H9 (cell line): Measurements from ENCODE around the gene COL4A4. TPM values are rescaled to one million over a fixed set of nuclear protein-coding genes. Genes with fewer than 3 reads are reported as not detected.
A peak's percentile ranks its signal among the peaks of the same experiment; 100 is the strongest.

Source experiments
- DNase-seq: peaks from one replicate; pipeline ENCODE4 v3.0.0-alpha.2; 2017
- H2AFZ ChIP-seq: one replicate; pipeline ENCODE4 v1.6.1; 2013; ENCODE audit warnings: mild to moderate bottlenecking, low read length, control low read depth, moderate library complexity
- H2AK5ac ChIP-seq: 2 replicates; pipeline ENCODE4 v1.6.1; 2013; ENCODE audit warnings: low read length, control low read depth, mixed read lengths; ENCODE audit not compliant: insufficient read length
- H2BK120ac ChIP-seq: one replicate; pipeline ENCODE4 v1.6.1; 2013; ENCODE audit warnings: low read depth, mild to moderate bottlenecking, low read length, control low read depth, inconsistent platforms; ENCODE audit not compliant: poor library complexity, severe bottlenecking
- H2BK12ac ChIP-seq: 2 replicates; pipeline ENCODE4 v1.6.1; 2013; ENCODE audit warnings: low read length, control low read depth, mixed read lengths, low read depth; ENCODE audit not compliant: insufficient read length
- H2BK15ac ChIP-seq: 2 replicates; pipeline ENCODE4 v1.6.1; 2013; ENCODE audit warnings: low read depth, low read length, control low read depth
- H2BK20ac ChIP-seq: one replicate; pipeline ENCODE4 v1.6.1; 2013; ENCODE audit warnings: low read depth, mild to moderate bottlenecking, low read length, control low read depth, inconsistent platforms; ENCODE audit not compliant: poor library complexity, severe bottlenecking
- H2BK5ac ChIP-seq: 2 replicates; pipeline ENCODE4 v1.6.1; 2013; ENCODE audit warnings: low read length, control low read depth, mixed read lengths; ENCODE audit not compliant: insufficient read length
- H3K14ac ChIP-seq: 2 replicates; pipeline ENCODE4 v1.6.1; 2013; ENCODE audit warnings: low read length, control low read depth; ENCODE audit not compliant: insufficient read depth
- H3K18ac ChIP-seq: 2 replicates; pipeline ENCODE4 v1.6.1; 2013; ENCODE audit warnings: low read depth, mild to moderate bottlenecking, mixed read lengths, low read length, control low read depth; ENCODE audit not compliant: insufficient read length
- H3K23ac ChIP-seq: 2 replicates; pipeline ENCODE4 v1.6.1; 2013; ENCODE audit warnings: low read length, control low read depth, mixed read lengths, low read depth; ENCODE audit not compliant: insufficient read length
- H3K23me2 ChIP-seq: 2 replicates; pipeline ENCODE4 v1.6.1; 2013; ENCODE audit warnings: low read depth, mild to moderate bottlenecking, mixed read lengths, low read length, control low read depth; ENCODE audit not compliant: insufficient read length, poor library complexity, severe bottlenecking
- H3K27ac ChIP-seq: 2 replicates; pipeline ENCODE4 v1.5.1; 2013; ENCODE audit warnings: low read length, control low read depth, mixed read lengths, low read depth; ENCODE audit not compliant: insufficient read length
- H3K27me3 ChIP-seq: 2 replicates; pipeline ENCODE4 v1.6.1; 2013; ENCODE audit warnings: low read length, control low read depth, inconsistent platforms; ENCODE audit not compliant: insufficient read depth
- H3K4ac ChIP-seq: 2 replicates; pipeline ENCODE4 v1.6.1; 2013; ENCODE audit warnings: low read depth, mild to moderate bottlenecking, control low read depth, inconsistent platforms, low read length, moderate library complexity
- H3K4me1 ChIP-seq: 2 replicates; pipeline ENCODE4 v1.6.1; 2013; ENCODE audit warnings: low read length, control low read depth, inconsistent platforms; ENCODE audit not compliant: insufficient read depth
- H3K4me2 ChIP-seq: 2 replicates; pipeline ENCODE4 v1.6.1; 2013; ENCODE audit warnings: low read length, control low read depth, mixed read lengths; ENCODE audit not compliant: insufficient read length, insufficient read depth
- H3K56ac ChIP-seq: 2 replicates; pipeline ENCODE4 v1.6.1; 2013; ENCODE audit warnings: low read depth, mild to moderate bottlenecking, mixed read lengths, low read length, control low read depth; ENCODE audit not compliant: insufficient read length
- H3K79me1 ChIP-seq: 2 replicates; pipeline ENCODE4 v1.6.1; 2013; ENCODE audit warnings: low read depth, mild to moderate bottlenecking, moderate library complexity, low read length, control low read depth, inconsistent platforms; ENCODE audit not compliant: insufficient read depth, poor library complexity, severe bottlenecking
- H3K79me2 ChIP-seq: 2 replicates; pipeline ENCODE4 v1.6.1; 2013; ENCODE audit warnings: low read length, control low read depth, inconsistent platforms; ENCODE audit not compliant: insufficient read depth
- H3K9ac ChIP-seq: 2 replicates; pipeline ENCODE4 v1.6.1; 2013; ENCODE audit warnings: low read length, control low read depth, mixed read lengths; ENCODE audit not compliant: insufficient read length; ENCODE audit errors: extremely low read depth
- H3K9me3 ChIP-seq: one replicate; pipeline ENCODE4 v1.6.1; 2013; ENCODE audit warnings: low read depth, low read length, inconsistent platforms; ENCODE audit not compliant: control insufficient read depth
- H3T11ph ChIP-seq: one replicate; pipeline ENCODE4 v1.6.1; 2013; ENCODE audit warnings: mild to moderate bottlenecking, low read length, control low read depth, inconsistent platforms
- H4K20me1 ChIP-seq: one replicate; pipeline ENCODE4 v1.6.1; 2013; ENCODE audit not compliant: control insufficient read depth, insufficient read length, insufficient read depth
- H4K5ac ChIP-seq: 2 replicates; pipeline ENCODE4 v1.6.1; 2013; ENCODE audit warnings: low read depth, mild to moderate bottlenecking, mixed read lengths, low read length, control low read depth; ENCODE audit not compliant: insufficient read length
- H4K8ac ChIP-seq: replicated peaks from 2 replicates; pipeline ENCODE4 v1.6.1; 2013; ENCODE audit warnings: low read length, control low read depth, mixed read lengths, low read depth; ENCODE audit not compliant: insufficient read length
- H4K91ac ChIP-seq: 2 replicates; pipeline ENCODE4 v1.6.1; 2013; ENCODE audit warnings: low read depth, mild to moderate bottlenecking, moderate library complexity, mixed read lengths, low read length, control low read depth; ENCODE audit not compliant: insufficient read length
- H3K27ac Mint-ChIP-seq, 3 experiments: 2 replicates in 2 of 3; 3 replicates in 1 of 3; pipeline ENCODE4 v1.8.0; 2020 to 2021; ENCODE audit warnings: mixed read lengths in 3 of 3, mild to moderate bottlenecking in 1 of 3, moderate library complexity in 1 of 3
- H3K27me3 Mint-ChIP-seq: 2 replicates; pipeline ENCODE4 v1.8.0; 2021; ENCODE audit warnings: low read depth, mild to moderate bottlenecking, moderate library complexity, mixed read lengths
- H3K36me3 Mint-ChIP-seq, 3 experiments: 2 replicates in 2 of 3; 3 replicates in 1 of 3; pipeline ENCODE4 v1.8.0; 2020 to 2021; ENCODE audit warnings: low read depth in 3 of 3, mixed read lengths in 3 of 3; ENCODE audit not compliant: insufficient read depth in 1 of 3
- H3K4me1 Mint-ChIP-seq, 2 experiments: 2 replicates each; pipeline ENCODE4 v1.8.0; 2020; ENCODE audit warnings: mixed read lengths in 2 of 2
- H3K4me3 Mint-ChIP-seq, 2 experiments: 2 replicates in 1 of 2; 3 replicates in 1 of 2; pipeline ENCODE4 v1.8.0; 2020 to 2021; ENCODE audit warnings: mild to moderate bottlenecking in 2 of 2, mixed read lengths in 2 of 2, moderate library complexity in 1 of 2
- H3K9me3 Mint-ChIP-seq, 2 experiments: 2 replicates in 1 of 2; 3 replicates in 1 of 2; pipeline ENCODE4 v1.8.0; 2020; ENCODE audit warnings: mild to moderate bottlenecking in 2 of 2, mixed read lengths in 2 of 2, moderate library complexity in 1 of 2
- CTCF ChIP-seq: fragments of 200-600 bp; sonication (generic); conservative IDR thresholded peaks from 3 replicates; pipeline ENCODE4 v1.8.0; 2021; ENCODE audit warnings: antibody characterized with exemption, mild to moderate bottlenecking
- WGBS: extraction: QIAGEN DNeasy Blood & Tissue Kit; methylation state at CpG from one replicate; pipeline ENCODE4 v1.1.7; 2013; ENCODE audit warnings: missing lambda C conversion rate, low lambda C conversion rate, mixed read lengths; ENCODE audit not compliant: insufficient read length; ENCODE audit errors: extremely low coverage; 5-methylcytosine and 5-hydroxymethylcytosine counted together
- total RNA-seq: library from RNA; stranded (reverse); gene quantifications from 2 replicates; pipeline ENCODE4 v1.2.1, GENCODE V29; 2021

Gene COL4A4
- total RNA-seq, 1 experiment from 2014 or later: 0.92 TPM

GRCh38 chr2:226973816-226974215, 190.2 kb downstream of the COL4A4 start:
- Histone ChIP-seq H3K4me1 (no peaks in the 10 kb centered on the region), H3K23ac (no peak overlapping the region), H2BK12ac (no peak overlapping the region), H3K79me1 (no peaks in the 10 kb centered on the region), H4K5ac (no peak overlapping the region), H3K79me2 (no peaks in the 10 kb centered on the region), H2BK15ac (no peak overlapping the region), H3K18ac (no peak overlapping the region), H2AK5ac (no peak overlapping the region), H3K4ac (no peak overlapping the region), H3T11ph (no peak overlapping the region), H3K9me3 (no peaks in the 10 kb centered on the region), H2BK120ac (no peak overlapping the region), H3K9ac (no peak overlapping the region), H2BK5ac (no peak overlapping the region), H2BK20ac (no peak overlapping the region), H3K27ac (no peak overlapping the region), H3K4me2 (no peak overlapping the region), H3K56ac (no peak overlapping the region), H2AFZ (no peak overlapping the region), H3K14ac (no peak overlapping the region), H3K27me3 (no peaks in the 10 kb centered on the region), H4K91ac (no peak overlapping the region), H4K20me1 (no peaks in the 10 kb centered on the region), H4K8ac (no peak overlapping the region), H3K23me2 (no peaks in the 10 kb centered on the region)
- peaks cover 24% of the 10 kb centered on the region in 2 experiments for H3K4me1 Mint-ChIP-seq
- no peak overlapping the region for H3K4me3 Mint-ChIP-seq
- peak overlapping the region in 1 of 3 experiments; percentile 65; a peak in 2 of 7 replicates for H3K27ac Mint-ChIP-seq
- DNase-seq: no peak
- WGBS: no CpG with 5 or more reads among the region's 10 CpGs
- TF ChIP-seq CTCF: no peak
- H3K36me3 Mint-ChIP-seq: peaks cover 0 to 4% (median 0%) of the 10 kb centered on the region in 3 experiments; a peak in 1 of 7 replicates
- H3K27me3 Mint-ChIP-seq: no peaks in the 10 kb centered on the region
- H3K9me3 Mint-ChIP-seq: no peaks in the 10 kb centered on the region
